Tibial nerve (tissue), 4 donors: ENCODE measurements around the gene EFCAB3. TPM values are rescaled to one million over a fixed set of nuclear protein-coding genes. Genes with fewer than 3 reads are reported as not detected.
"Not testable (repeated sequence)": the region's sequence is repeated elsewhere in the genome, so short reads cannot be mapped to it uniquely, and the experiment has no call there.

Source experiments
- DNase-seq, 2 donors: peaks; one replicate each; pipeline ENCODE4 v3.0.0-alpha.2; 2019; ENCODE audit warnings: low spot score in 2 of 2
- H3K27ac ChIP-seq, 4 donors: fragments of 200-600 bp; sonication (generic) in 3 of 4; one replicate each; pipeline ENCODE4 v1.5.1; 2017 to 2019; ENCODE audit warnings: mild to moderate bottlenecking in 1 of 4
- H3K27me3 ChIP-seq, 2 donors: fragments of 200-600 bp; sonication (generic) in 1 of 2; one replicate each; pipeline versions ENCODE4 v1.5.1 to v1.6.0; 2017 to 2019
- H3K36me3 ChIP-seq, 3 donors: fragments of 200-600 bp; sonication (generic); one replicate each; pipeline ENCODE4 v1.5.1; 2018 to 2019
- H3K4me1 ChIP-seq, 4 donors: fragments of 200-600 bp; sonication (generic) in 3 of 4; one replicate each; pipeline ENCODE4 v1.5.1; 2017 to 2019
- H3K4me3 ChIP-seq, 4 donors: fragments of 200-600 bp; sonication (generic) in 3 of 4; one replicate each; pipeline ENCODE4 v1.5.1; 2017 to 2019; ENCODE audit warnings: mild to moderate bottlenecking in 1 of 4, moderate library complexity in 1 of 4
- H3K9me3 ChIP-seq, 4 donors: fragments of 200-600 bp; sonication (generic) in 3 of 4; one replicate each; pipeline ENCODE4 v1.5.1; 2017 to 2019
- CTCF ChIP-seq, 5 experiments: fragments of 200-600 bp in 3 of 5; fragments of 450-650 bp in 2 of 5; sonication (generic) in 3 of 5; IDR thresholded peaks; one replicate each; pipeline ENCODE4 v1.5.1; 2016 to 2019; ENCODE audit warnings: antibody characterized with exemption in 5 of 5, mild to moderate bottlenecking in 3 of 5, moderate library complexity in 2 of 5
- EP300 ChIP-seq, 2 donors: sonication (generic); formaldehyde crosslinking; IDR thresholded peaks; one replicate each; pipeline ENCODE4 v1.6.1; 2017; ENCODE audit warnings: antibody characterized with exemption in 2 of 2, mild to moderate bottlenecking in 1 of 2
- POLR2A ChIP-seq, 2 donors: fragments of 450-650 bp; IDR thresholded peaks; one replicate each; pipeline ENCODE4 v1.6.1; 2017; ENCODE audit warnings: antibody characterized with exemption in 2 of 2, mild to moderate bottlenecking in 2 of 2, moderate library complexity in 2 of 2
- WGBS, 2 donors: methylation state at CpG; one replicate each; pipeline ENCODE4 v1.1.5; 2018; 5-methylcytosine and 5-hydroxymethylcytosine counted together
- total RNA-seq, 4 donors: library from RNA; depleted of rRNA; stranded (reverse); fragments of >200 nt; gene quantifications; one replicate each; pipeline ENCODE4 v1.1.0, GENCODE V29; 2016

Gene EFCAB3
- total RNA-seq, 4 donors from 2014 or later: not detected

GRCh38 chr17:62381561-62381960, 1.2 kb downstream of the EFCAB3 start:
- no peaks in the 10 kb centered on the region for H3K36me3 ChIP-seq
- no peaks in the 10 kb centered on the region for H3K9me3 ChIP-seq
- H3K27me3 ChIP-seq: no peaks in the 10 kb centered on the region
- WGBS, 2 donors: 80 to 91% methylated on average over 18 of the region's 18 CpGs
- H3K4me3 ChIP-seq: no peak overlapping the region
- TF ChIP-seq EP300 (IDR thresholded peaks at IDR 0.05): no peak
- TF ChIP-seq POLR2A (IDR thresholded peaks at IDR 0.05): no peak
- TF ChIP-seq CTCF (IDR thresholded peaks at IDR 0.05): no peak
- H3K4me1 ChIP-seq: no peaks in the 10 kb centered on the region
- H3K27ac ChIP-seq: no peak overlapping the region
- DNase-seq: no peak

DNA sequence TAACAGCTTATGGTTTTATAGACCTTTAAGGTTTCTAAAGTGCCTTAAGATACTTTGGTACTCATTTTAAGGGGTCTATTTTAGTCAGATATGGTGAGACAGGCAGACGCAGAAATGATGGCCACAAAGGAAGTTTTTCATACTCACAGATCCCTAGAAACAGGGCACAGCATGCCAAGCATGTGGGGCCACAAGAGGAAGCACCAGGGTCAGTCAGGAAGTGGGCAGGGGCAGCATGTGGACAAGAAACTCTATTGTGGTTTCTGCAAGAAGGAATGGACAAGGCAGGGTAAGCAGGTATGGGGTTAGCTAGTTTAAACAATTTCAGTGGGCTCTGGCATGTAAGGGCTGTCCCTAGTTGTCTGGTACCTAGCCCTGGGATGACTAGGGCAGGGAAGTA, 8.5 kb downstream of the EFCAB3 start:
- Histone ChIP-seq H3K36me3 (no peaks in the 10 kb centered on the region), H3K27ac (no peak overlapping the region), H3K4me1 (no peaks in the 10 kb centered on the region), H3K4me3 (no peak overlapping the region), H3K27me3 (peaks cover 0 to 2% of the 10 kb centered on the region in 2 donors), H3K9me3 (no peaks in the 10 kb centered on the region)
- WGBS, 2 donors: 42 to 49% methylated on average over 1 of the region's 1 CpG
- no peak for TF ChIP-seq EP300 (IDR thresholded peaks at IDR 0.05)
- no peak for TF ChIP-seq CTCF (IDR thresholded peaks at IDR 0.05)
- no peak for TF ChIP-seq POLR2A (IDR thresholded peaks at IDR 0.05)
- no peak for DNase-seq

DNA sequence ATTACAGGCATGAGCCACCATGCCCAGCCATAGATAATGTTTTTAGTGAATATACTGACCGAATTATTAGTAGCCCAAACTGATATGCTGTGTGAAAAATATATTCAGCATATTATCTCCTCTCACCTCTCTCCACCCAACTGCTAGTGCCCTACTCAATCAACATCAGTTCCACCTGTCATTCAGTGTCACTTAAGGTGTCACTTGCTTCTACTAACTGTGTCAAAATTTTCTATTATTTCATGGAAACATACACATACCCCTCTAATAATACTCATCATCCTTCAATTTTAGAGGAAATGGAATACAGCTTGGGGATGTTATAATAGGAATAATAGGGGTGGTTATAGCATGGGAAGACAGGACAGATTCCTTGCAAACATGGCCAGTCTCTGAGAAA, 12.6 kb downstream of the EFCAB3 start:
- no peak for DNase-seq
- H3K36me3 ChIP-seq: no peaks in the 10 kb centered on the region
- no peak overlapping the region for H3K4me3 ChIP-seq
- H3K27ac ChIP-seq: no peak overlapping the region
- TF ChIP-seq POLR2A (IDR thresholded peaks at IDR 0.05) (no peak), CTCF (IDR thresholded peaks at IDR 0.05) (no peak), EP300 (IDR thresholded peaks at IDR 0.05) (no peak)
- H3K4me1 ChIP-seq: no peaks in the 10 kb centered on the region
- 84 to 100% methylated on average over 1 of the region's 1 CpG for WGBS, 2 donors
- H3K27me3 ChIP-seq: peaks cover 0 to 4% of the 10 kb centered on the region in 2 donors
- H3K9me3 ChIP-seq: no peaks in the 10 kb centered on the region

GRCh38 chr17:62398891-62399290, 18.5 kb downstream of the EFCAB3 start:
- no peak for DNase-seq
- WGBS, 2 donors: 89 to 91% methylated on average over 1 of the region's 1 CpG
- TF ChIP-seq EP300 (IDR thresholded peaks at IDR 0.05) (no peak), CTCF (IDR thresholded peaks at IDR 0.05) (no peak), POLR2A (IDR thresholded peaks at IDR 0.05) (no peak)
- peaks cover 0 to 13% (median 0%) of the 10 kb centered on the region in 4 donors for H3K9me3 ChIP-seq
- H3K27me3 ChIP-seq: peaks cover 0 to 2% of the 10 kb centered on the region in 2 donors
- H3K4me3 ChIP-seq: no peak overlapping the region
- no peaks in the 10 kb centered on the region for H3K4me1 ChIP-seq
- no peaks in the 10 kb centered on the region for H3K36me3 ChIP-seq
- no peak overlapping the region for H3K27ac ChIP-seq

GRCh38 chr17:62405451-62405850, 25.1 kb downstream of the EFCAB3 start:
- WGBS, 2 donors: 56 to 60% methylated on average over 2 of the region's 2 CpGs
- Histone ChIP-seq H3K9me3 (peaks cover 0 to 13% (median 0%) of the 10 kb centered on the region in 4 donors), H3K4me1 (no peaks in the 10 kb centered on the region), H3K27me3 (no peaks in the 10 kb centered on the region), H3K27ac (no peak overlapping the region), H3K4me3 (no peak overlapping the region), H3K36me3 (no peaks in the 10 kb centered on the region)
- DNase-seq: no peak
- TF ChIP-seq EP300 (IDR thresholded peaks at IDR 0.05): no peak
- no peak for TF ChIP-seq CTCF (IDR thresholded peaks at IDR 0.05)
- TF ChIP-seq POLR2A (IDR thresholded peaks at IDR 0.05): no peak

DNA sequence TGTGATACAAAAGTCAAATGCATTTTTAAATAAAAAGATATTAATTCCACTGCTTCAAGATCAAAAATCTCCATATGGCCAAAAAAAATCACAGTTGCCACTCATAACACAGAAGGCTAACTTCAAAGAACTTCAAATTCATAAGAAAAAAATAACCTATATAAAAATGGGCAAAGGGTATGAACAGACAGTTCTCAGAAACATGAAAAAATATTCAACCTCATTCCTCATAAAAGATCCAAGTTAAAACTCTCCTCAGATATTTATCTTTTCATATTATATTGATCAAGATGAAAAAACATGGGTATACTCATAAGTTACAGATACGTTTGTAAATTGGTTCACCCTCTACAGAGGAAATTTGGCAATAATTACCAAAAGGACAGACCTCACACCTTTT, 32.7 kb downstream of the EFCAB3 start:
- not testable (repeated sequence) for H3K27me3 ChIP-seq, H3K4me3 ChIP-seq, H3K27ac ChIP-seq, H3K36me3 ChIP-seq, H3K4me1 ChIP-seq, DNase-seq, H3K9me3 ChIP-seq
- 80 to 86% methylated on average over 1 of the region's 1 CpG for WGBS, 2 donors
